ENCODE results near the gene HAAO. TPM values are rescaled to one million over a fixed set of nuclear protein-coding genes. Genes with fewer than 3 reads are reported as not detected.
"Not testable (repeated sequence)": the region's sequence is repeated elsewhere in the genome, so short reads cannot be mapped to it uniquely, and the experiment has no call there.

HAAO gene
- total and polyA plus RNA-seq, 2 experiments from 2014 or later: 0.30 to 0.43 TPM

GRCh38 chr2:42835577-42836371 lies 43.4 kb upstream of the HAAO start:
- no peaks in the 10 kb centered on the region for H3K9me3 ChIP-seq (ENCODE audit: low read depth)
- no peaks in the 10 kb centered on the region for H3K4me1 ChIP-seq (ENCODE audit: low read depth)
- H3K4me3 ChIP-seq: no peak overlapping the region
- DNase-seq (ENCODE audit: low read depth in 1 of 2, low spot score in 1 of 2): peak in 1 of 2 donors; percentile 99
- no peak for TF ChIP-seq CTCF (IDR thresholded peaks at IDR 0.05; ENCODE audit: low read depth, low read length)
- no peaks in the 10 kb centered on the region for H3K36me3 ChIP-seq
- no peak overlapping the region for H3K27ac ChIP-seq
- H3K27me3 ChIP-seq: no peaks in the 10 kb centered on the region

- no peaks in the 10 kb centered on the region for H3K36me3 ChIP-seq
- H3K27me3 ChIP-seq: no peaks in the 10 kb centered on the region
- TF ChIP-seq CTCF (IDR thresholded peaks at IDR 0.05; ENCODE audit: low read depth, low read length): no peak
- no peak for DNase-seq (ENCODE audit: low read depth in 1 of 2, low spot score in 1 of 2)
- no peak overlapping the region for H3K4me3 ChIP-seq
- H3K9me3 ChIP-seq (ENCODE audit: low read depth): no peaks in the 10 kb centered on the region
- no peaks in the 10 kb centered on the region for H3K4me1 ChIP-seq (ENCODE audit: low read depth)
- no peak overlapping the region for H3K27ac ChIP-seq
These were observed 41.8 kb upstream of the HAAO start for GRCh38 chr2:42834161-42834560.

GRCh38 chr2:42832289-42832634 lies 39.9 kb upstream of the HAAO start:
- Histone ChIP-seq H3K27me3 (no peaks in the 10 kb centered on the region), H3K36me3 (no peaks in the 10 kb centered on the region), H3K27ac (no peak overlapping the region), H3K4me3 (no peak overlapping the region), H3K4me1 (ENCODE audit: low read depth) (no peaks in the 10 kb centered on the region), H3K9me3 (ENCODE audit: low read depth) (no peaks in the 10 kb centered on the region)
- TF ChIP-seq CTCF (IDR thresholded peaks at IDR 0.05; ENCODE audit: low read depth, low read length): no peak
- no peak for DNase-seq (ENCODE audit: low read depth in 1 of 2, low spot score in 1 of 2)

GRCh38 chr2:42831575-42832288 lies 39.3 kb upstream of the HAAO start:
- not testable (repeated sequence) for H3K27me3 ChIP-seq; H3K4me3 ChIP-seq; H3K9me3 ChIP-seq (ENCODE audit: low read depth); DNase-seq (ENCODE audit: low read depth in 1 of 2, low spot score in 1 of 2); H3K4me1 ChIP-seq (ENCODE audit: low read depth); H3K27ac ChIP-seq; H3K36me3 ChIP-seq

GRCh38 chr2:42830922-42831574 lies 38.7 kb upstream of the HAAO start:
- Histone ChIP-seq H3K27me3 (no peaks in the 10 kb centered on the region), H3K9me3 (ENCODE audit: low read depth) (no peaks in the 10 kb centered on the region), H3K4me3 (no peak overlapping the region), H3K27ac (no peak overlapping the region), H3K36me3 (no peaks in the 10 kb centered on the region), H3K4me1 (ENCODE audit: low read depth) (no peaks in the 10 kb centered on the region)
- no peak for TF ChIP-seq CTCF (IDR thresholded peaks at IDR 0.05; ENCODE audit: low read depth, low read length)
- no peak for DNase-seq (ENCODE audit: low read depth in 1 of 2, low spot score in 1 of 2)
